Muscle of arm (tissue), 14 donors: ENCODE measurements around the gene COA1. TPM values are rescaled to one million over a fixed set of nuclear protein-coding genes. Genes with fewer than 3 reads are reported as not detected.
"Not testable (repeated sequence)": the region's sequence is repeated elsewhere in the genome, so short reads cannot be mapped to it uniquely, and the experiment has no call there.

Source experiments
- DNase-seq: peaks from one replicate; pipeline ENCODE4 v3.0.0-alpha.2; 2013
- long read RNA-seq, 11 donors: transcript quantifications; one replicate each; lab custom pipeline, GENCODE V29; 2026
- polyA plus RNA-seq, 12 donors: library from polyadenylated mRNA; unstranded; fragments of 120-200 nt; gene quantifications; one replicate each; pipeline ENCODE4 v1.2.1, GENCODE V29; 2013; ENCODE audit not compliant: insufficient read length in 12 of 12

The COA1 gene, protein sequence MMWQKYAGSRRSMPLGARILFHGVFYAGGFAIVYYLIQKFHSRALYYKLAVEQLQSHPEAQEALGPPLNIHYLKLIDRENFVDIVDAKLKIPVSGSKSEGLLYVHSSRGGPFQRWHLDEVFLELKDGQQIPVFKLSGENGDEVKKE
- polyA plus RNA-seq, result 10 to 100 TPM in 11 of 12 donors, not detected in 1; 22.0 to 53.2 (median 39.3) TPM
- long read RNA-seq, donor 1, transcript COA1-201 (6 exons, 927 nt), result major isoform, 13 of 22 reads
- long read RNA-seq, donor 1, partial matches to known transcripts, result 8 of 22 reads
- long read RNA-seq, donor 1, other reads (novel, unspliced or antisense), result 0 of 22 reads
- long read RNA-seq, donor 2, transcript COA1-201 (6 exons, 927 nt), result major isoform, 19 of 58 reads
- long read RNA-seq, donor 2, transcript COA1-219 (3 exons, 2,135 nt), result minor isoform, 5 of 58 reads
- long read RNA-seq, donor 2, partial matches to known transcripts, result 18 of 58 reads
- long read RNA-seq, donor 2, other reads (novel, unspliced or antisense), result 12 of 58 reads
- long read RNA-seq, donor 3, result 0 reads
- long read RNA-seq, donor 4, transcript COA1-201 (6 exons, 927 nt), result major isoform, 8 of 11 reads
- long read RNA-seq, donor 4, partial matches to known transcripts, result 0 of 11 reads
- long read RNA-seq, donor 4, other reads (novel, unspliced or antisense), result 0 of 11 reads
- long read RNA-seq, donor 5, transcript COA1-201 (6 exons, 927 nt), result major isoform, 21 of 41 reads
- long read RNA-seq, donor 5, partial matches to known transcripts, result 15 of 41 reads
- long read RNA-seq, donor 5, other reads (novel, unspliced or antisense), result 0 of 41 reads
- long read RNA-seq, donor 6, transcript COA1-201 (6 exons, 927 nt), result major isoform, 5 of 12 reads
- long read RNA-seq, donor 6, partial matches to known transcripts, result 5 of 12 reads
- long read RNA-seq, donor 6, other reads (novel, unspliced or antisense), result 0 of 12 reads
- long read RNA-seq, donor 7, transcript COA1-201 (6 exons, 927 nt), result major isoform, 5 of 16 reads
- long read RNA-seq, donor 7, partial matches to known transcripts, result 5 of 16 reads
- long read RNA-seq, donor 7, other reads (novel, unspliced or antisense), result 0 of 16 reads
- long read RNA-seq, donor 8, transcript COA1-201 (6 exons, 927 nt), result major isoform, 20 of 39 reads
- long read RNA-seq, donor 8, partial matches to known transcripts, result 13 of 39 reads
- long read RNA-seq, donor 8, other reads (novel, unspliced or antisense), result 0 of 39 reads
- long read RNA-seq, donor 9, transcript COA1-201 (6 exons, 927 nt), result major isoform, 13 of 26 reads
- long read RNA-seq, donor 9, partial matches to known transcripts, result 11 of 26 reads
- long read RNA-seq, donor 9, other reads (novel, unspliced or antisense), result 0 of 26 reads
- long read RNA-seq, donor 10, transcript COA1-201 (6 exons, 927 nt), result major isoform, 16 of 26 reads
- long read RNA-seq, donor 10, partial matches to known transcripts, result 5 of 26 reads
- long read RNA-seq, donor 10, other reads (novel, unspliced or antisense), result 0 of 26 reads
- long read RNA-seq, donor 11, transcript COA1-201 (6 exons, 927 nt), result major isoform, 19 of 29 reads
- long read RNA-seq, donor 11, partial matches to known transcripts, result 6 of 29 reads
- long read RNA-seq, donor 11, other reads (novel, unspliced or antisense), result 0 of 29 reads

GRCh38 chr7:43729214-43729923 is at the start of gene COA1:
COA1 (minus strand) TSS chr7:43729523; CDS start chr7:43648614, 80,909 bp downstream.
- peak; percentile 92 for DNase-seq

GRCh38 chr7:43778293-43779044 is 49.1 kb upstream of the COA1 start:
- not testable (repeated sequence) for DNase-seq

DNA sequence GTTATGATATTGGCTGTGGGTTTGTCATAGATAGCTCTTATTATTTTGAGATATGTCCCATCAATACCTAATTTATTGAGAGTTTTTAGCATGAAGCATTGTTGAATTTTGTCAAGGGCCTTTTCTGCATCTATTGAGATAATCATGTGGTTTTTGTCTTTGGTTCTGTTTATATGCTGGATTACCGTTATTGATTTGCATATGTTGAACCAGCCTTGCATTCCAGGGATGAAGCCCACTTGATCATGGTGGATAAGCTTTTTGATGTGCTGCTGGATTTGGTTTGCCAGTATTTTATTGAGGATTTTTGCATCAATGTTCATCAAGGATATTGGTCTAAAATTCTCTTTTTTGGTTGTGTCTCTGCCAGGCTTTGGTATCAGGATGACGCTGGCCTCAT is 45.9 kb upstream of the COA1 start:
- not testable (repeated sequence) for DNase-seq

GRCh38 chr7:43773268-43773667 is 43.9 kb upstream of the COA1 start:
- DNase-seq, result not testable (repeated sequence)

DNA sequence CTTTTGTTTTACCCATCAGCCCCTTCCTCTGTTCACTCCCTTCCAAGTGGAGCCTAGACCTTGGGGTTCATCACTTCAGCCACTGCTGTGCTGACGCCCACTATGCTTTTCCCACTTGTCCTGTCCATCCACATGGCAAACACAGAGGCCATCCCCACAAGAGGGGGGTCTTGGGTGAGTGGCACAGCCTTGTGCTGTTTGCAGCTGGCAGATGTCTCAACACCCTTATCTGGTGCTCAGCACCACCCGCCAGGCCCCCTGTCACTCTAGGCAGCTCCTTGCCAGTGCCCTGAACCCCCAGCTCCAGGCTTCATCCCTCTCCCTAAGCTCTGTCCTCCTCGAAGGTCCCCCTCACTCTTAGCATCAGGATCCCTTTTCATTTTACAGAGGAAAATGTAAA is 42.2 kb upstream of the COA1 start:
- DNase-seq, result no peak

GRCh38 chr7:43771128-43771527 is 41.8 kb upstream of the COA1 start:
- DNase-seq, result no peak

GRCh38 chr7:43769791-43770465 is 40.6 kb upstream of the COA1 start:
- DNase-seq, result no peak

- DNase-seq, result no peak
These were observed 40.0 kb upstream of the COA1 start for GRCh38 chr7:43769281-43769680.

- DNase-seq, result no peak
These were observed 39.6 kb upstream of the COA1 start for GRCh38 chr7:43768887-43769272.

DNA sequence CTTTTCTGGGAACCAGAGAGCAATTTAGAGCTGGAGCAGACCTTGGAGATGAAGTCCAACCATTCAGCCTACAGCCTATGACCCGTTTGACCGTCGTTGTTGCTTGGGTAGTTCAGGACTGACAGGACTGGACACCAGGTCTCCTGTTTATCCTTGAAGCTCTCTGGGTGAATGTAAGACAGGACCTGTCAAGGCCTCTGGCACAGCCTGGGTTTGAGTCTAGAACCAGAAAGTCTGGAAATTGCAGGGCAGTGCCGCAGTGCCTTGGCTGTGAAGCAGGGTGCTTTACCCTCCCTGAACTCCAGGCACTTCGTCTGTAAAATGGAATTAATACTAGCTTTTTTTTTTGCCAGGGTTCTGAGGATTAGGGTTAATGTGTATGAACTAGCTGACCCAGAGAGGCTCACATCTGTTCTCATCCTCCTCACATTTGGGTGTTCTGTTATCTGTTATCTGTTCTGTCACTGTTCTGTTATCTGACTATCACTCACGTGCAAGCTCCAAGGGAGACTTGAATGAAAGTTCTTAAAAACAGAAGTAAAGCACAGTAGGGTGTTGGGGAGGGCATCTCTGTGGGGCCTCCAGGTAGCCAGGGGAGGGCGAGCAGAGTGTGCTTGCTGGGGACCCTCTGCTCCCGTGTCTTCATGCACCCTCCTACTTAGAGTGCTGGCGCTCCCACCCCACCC is 39.0 kb upstream of the COA1 start:
- DNase-seq, result no peak

DNA sequence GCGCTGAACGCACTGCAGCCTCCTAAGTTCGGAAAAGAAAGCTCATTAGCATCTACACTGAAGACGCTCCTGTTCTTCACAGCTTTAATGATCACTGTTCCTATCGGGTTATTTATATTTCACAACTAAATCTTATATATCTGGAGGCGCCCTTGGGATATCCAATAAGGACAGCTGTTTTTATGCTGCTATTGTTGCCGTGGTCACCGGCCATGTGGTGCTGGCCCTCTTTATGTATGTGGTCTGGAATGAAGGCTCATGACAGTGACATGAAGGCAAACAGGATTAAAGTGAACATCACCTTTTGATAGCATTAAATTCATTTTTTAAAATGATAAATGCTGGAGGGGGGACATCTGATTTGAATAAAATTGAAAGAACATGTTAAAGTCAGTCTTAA is 38.0 kb upstream of the COA1 start:
- no peak for DNase-seq

DNA sequence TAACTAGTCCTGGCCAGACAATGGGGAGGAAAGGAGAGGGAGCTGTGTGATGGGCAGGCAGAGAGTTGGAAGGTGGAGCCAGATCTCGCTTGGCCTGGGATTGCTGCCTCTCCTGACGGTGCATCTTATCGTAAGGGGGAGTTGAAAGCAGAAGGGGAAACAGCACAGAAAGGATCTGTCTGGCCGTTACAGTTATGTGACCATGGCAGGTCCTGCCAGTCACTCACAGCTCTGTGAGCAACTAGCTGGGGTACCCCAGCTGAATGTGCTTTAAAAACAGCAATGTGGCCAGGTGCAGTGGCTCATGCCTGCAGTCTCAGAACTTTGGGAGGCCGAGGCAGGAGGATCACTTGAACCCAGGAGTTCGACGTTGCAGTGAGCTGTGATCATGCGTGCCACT is 37.2 kb upstream of the COA1 start:
- no peak for DNase-seq

DNA sequence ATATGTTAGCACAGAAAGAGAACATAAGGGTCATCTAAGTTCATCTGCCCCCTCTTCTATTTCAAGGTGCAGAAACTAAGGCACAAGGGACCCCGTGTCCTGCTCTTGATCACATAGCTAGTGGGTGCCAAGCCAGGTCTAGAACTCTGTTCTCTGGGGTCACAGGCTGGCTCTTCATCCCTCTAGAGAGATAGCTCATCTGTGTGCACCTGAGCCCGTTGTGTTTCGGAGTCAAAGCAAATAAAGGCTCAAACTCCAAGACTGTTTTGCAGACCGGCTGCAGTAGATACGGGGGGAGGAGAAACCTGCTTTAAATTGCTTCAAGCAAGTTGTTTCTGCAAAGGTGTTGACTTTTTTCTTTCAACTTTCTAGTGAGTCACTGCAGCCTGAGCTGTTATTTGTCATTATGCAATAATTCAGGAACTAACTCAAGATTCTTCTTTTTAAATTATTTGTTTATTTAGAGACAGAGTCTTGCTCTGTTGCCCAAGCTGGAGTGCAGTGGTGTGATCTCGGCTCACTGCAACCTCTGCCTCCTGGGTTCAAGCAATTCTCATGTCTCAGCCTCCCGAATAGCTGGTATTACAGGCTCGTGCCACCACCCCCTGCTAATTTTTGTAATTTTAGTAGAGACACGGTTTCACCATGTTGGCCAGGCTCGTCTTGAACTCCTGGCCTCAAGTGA is 35.6 kb upstream of the COA1 start:
- no peak for DNase-seq

DNA sequence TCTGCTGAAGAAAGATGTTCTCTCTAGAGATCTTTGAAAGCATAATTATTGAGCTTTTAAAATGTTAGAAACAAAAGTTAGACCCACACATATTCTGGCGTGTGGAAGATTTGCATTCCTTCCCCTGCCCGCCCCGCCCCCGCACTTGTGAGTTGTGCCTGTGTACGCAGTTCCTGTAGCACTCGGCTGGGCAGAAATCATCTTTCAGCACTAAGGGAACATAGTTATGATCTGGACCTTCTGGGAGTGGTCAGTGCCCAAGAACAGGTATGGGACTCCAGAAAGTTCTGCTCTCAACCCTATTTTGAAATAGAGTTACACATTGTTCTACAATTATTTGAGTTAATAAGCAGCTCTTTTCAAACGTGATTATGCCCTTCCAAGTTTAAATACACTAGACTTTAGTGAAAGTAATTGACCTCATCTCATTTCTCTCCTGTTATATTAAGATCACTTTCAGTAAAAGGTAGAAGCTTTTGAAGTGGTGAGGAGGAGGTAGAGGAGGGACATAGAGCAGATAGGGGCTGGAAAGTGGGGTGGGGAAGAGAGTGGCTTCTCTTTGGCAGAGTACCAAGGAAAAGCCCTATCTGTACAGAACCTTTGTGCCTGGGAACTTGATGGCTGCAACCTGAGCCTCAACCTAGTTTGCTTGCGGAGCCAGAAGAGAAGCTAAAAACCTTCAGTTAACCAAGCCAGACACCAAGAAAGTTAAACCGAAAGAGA is 34.9 kb upstream of the COA1 start:
- no peak for DNase-seq

DNA sequence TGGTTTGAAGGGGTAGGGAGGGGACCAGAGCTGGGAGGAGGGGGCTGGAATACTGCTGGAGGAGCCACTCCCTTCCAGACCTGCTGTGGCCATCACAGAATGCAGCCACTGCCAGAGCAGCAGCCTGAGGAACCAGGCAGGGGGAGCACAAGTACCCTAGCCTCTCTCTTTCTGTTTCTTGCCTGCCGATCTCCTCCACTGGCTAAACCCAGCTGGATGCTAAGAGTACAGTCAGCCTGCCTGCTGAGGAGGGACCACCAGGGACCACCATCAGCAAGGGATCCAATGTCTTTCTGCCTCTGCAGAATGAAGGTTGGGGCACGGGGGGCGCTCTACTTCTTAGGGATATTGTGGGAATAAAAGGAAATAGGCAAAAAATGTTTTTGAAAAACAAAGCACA is 33.9 kb upstream of the COA1 start:
- no peak for DNase-seq

- DNase-seq, result no peak
These were observed 32.8 kb upstream of the COA1 start for GRCh38 chr7:43761938-43762692.
